Coronary artery (tissue), 2 donors: ENCODE measurements around the gene SPEG.

ENCODE experiments used
- DNase-seq: peaks from one replicate; pipeline ENCODE4 v3.0.0-alpha.2; 2017; ENCODE audit warnings: low spot score
- H3K27ac ChIP-seq, 2 donors: fragments of 200-600 bp; sonication (generic); one replicate each; pipeline ENCODE4 v1.5.1; 2016 to 2019
- H3K4me3 ChIP-seq: fragments of 200-600 bp; sonication (generic); 2 replicates; pipeline ENCODE4 v1.5.1; 2016; ENCODE audit warnings: mild to moderate bottlenecking, moderate library complexity
- TF ChIP-seq, protein P1 (sequence below): fragments of 200-600 bp; sonication (generic); IDR thresholded peaks from one replicate; pipeline ENCODE4 v1.5.1; 2019; ENCODE audit warnings: antibody characterized with exemption

SPEG gene

DNA sequence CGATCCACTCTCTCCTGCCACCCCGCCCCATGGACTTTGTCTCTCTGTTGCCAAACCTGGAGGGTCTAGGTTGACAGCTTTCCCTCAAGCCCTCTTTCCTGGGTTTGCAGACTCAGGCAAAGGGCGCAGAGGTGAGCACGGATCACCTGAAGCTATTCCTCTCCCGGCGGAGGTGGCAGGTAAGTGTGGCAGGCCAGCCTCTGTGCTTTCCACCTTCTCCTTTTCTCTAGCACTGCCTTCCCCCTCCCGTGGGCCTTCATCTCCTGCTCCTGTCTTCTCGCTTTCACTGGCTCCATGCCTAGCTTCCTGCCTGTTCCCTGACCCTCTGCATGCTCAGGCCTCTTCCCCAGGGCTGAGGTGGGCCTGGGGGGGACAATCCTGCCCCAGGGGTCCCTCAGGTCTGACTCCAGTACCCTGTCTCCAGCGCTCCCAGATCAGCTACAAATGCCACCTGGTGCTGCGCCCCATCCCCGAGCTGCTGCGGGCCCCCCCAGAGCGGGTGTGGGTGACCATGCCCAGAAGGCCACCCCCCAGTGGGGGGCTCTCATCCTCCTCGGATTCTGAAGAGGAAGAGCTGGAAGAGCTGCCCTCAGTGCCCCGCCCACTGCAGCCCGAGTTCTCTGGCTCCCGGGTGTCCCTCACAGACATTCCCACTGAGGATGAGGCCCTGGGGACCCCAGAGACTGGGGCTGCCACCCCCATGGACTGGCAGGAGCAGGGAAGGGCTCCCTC, 48.2 kb downstream of the SPEG start:
- no peak for DNase-seq
- TF ChIP-seq, protein P1, sequence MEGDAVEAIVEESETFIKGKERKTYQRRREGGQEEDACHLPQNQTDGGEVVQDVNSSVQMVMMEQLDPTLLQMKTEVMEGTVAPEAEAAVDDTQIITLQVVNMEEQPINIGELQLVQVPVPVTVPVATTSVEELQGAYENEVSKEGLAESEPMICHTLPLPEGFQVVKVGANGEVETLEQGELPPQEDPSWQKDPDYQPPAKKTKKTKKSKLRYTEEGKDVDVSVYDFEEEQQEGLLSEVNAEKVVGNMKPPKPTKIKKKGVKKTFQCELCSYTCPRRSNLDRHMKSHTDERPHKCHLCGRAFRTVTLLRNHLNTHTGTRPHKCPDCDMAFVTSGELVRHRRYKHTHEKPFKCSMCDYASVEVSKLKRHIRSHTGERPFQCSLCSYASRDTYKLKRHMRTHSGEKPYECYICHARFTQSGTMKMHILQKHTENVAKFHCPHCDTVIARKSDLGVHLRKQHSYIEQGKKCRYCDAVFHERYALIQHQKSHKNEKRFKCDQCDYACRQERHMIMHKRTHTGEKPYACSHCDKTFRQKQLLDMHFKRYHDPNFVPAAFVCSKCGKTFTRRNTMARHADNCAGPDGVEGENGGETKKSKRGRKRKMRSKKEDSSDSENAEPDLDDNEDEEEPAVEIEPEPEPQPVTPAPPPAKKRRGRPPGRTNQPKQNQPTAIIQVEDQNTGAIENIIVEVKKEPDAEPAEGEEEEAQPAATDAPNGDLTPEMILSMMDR = no peak
- Histone ChIP-seq H3K27ac (peak overlapping the region in 1 of 2 donors; percentile 1), H3K4me3 (no peak overlapping the region)

DNA sequence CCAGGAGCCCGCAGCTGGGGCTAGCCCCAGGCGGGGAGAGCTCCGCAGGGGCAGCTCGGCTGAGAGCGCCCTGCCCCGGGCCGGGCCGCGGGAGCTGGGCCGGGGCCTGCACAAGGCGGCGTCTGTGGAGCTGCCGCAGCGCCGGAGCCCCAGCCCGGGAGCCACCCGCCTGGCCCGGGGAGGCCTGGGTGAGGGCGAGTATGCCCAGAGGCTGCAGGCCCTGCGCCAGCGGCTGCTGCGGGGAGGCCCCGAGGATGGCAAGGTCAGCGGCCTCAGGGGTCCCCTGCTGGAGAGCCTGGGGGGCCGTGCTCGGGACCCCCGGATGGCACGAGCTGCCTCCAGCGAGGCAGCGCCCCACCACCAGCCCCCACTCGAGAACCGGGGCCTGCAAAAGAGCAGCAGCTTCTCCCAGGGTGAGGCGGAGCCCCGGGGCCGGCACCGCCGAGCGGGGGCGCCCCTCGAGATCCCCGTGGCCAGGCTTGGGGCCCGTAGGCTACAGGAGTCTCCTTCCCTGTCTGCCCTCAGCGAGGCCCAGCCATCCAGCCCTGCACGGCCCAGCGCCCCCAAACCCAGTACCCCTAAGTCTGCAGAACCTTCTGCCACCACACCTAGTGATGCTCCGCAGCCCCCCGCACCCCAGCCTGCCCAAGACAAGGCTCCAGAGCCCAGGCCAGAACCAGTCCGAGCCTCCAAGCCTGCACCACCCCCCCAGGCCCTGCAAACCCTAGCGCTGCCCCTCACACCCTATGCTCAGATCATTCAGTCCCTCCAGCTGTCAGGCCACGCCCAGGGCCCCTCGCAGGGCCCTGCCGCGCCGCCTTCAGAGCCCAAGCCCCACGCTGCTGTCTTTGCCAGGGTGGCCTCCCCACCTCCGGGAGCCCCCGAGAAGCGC, 49.1 kb downstream of the SPEG start:
- H3K4me3 ChIP-seq = peak overlapping the region; percentile 50
- H3K27ac ChIP-seq = peak overlapping the region in 1 of 2 donors; percentile 38
- TF ChIP-seq, protein P1 = no peak
- no peak for DNase-seq

DNA sequence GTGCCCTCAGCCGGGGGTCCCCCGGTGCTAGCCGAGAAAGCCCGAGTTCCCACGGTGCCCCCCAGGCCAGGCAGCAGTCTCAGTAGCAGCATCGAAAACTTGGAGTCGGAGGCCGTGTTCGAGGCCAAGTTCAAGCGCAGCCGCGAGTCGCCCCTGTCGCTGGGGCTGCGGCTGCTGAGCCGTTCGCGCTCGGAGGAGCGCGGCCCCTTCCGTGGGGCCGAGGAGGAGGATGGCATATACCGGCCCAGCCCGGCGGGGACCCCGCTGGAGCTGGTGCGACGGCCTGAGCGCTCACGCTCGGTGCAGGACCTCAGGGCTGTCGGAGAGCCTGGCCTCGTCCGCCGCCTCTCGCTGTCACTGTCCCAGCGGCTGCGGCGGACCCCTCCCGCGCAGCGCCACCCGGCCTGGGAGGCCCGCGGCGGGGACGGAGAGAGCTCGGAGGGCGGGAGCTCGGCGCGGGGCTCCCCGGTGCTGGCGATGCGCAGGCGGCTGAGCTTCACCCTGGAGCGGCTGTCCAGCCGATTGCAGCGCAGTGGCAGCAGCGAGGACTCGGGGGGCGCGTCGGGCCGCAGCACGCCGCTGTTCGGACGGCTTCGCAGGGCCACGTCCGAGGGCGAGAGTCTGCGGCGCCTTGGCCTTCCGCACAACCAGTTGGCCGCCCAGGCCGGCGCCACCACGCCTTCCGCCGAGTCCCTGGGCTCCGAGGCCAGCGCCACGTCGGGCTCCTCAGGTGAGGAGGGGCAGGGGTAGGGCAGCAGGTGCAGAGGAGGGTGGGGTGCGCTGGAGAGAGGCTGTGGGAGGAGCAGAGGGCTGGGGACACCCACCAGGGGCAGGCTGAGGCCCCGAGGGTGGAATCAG, 49.9 kb downstream of the SPEG start:
- peak overlapping the region; percentile 50 for H3K4me3 ChIP-seq
- TF ChIP-seq, protein P1 = no peak
- H3K27ac ChIP-seq = peak overlapping the region; percentile 3 to 38
- no peak for DNase-seq

DNA sequence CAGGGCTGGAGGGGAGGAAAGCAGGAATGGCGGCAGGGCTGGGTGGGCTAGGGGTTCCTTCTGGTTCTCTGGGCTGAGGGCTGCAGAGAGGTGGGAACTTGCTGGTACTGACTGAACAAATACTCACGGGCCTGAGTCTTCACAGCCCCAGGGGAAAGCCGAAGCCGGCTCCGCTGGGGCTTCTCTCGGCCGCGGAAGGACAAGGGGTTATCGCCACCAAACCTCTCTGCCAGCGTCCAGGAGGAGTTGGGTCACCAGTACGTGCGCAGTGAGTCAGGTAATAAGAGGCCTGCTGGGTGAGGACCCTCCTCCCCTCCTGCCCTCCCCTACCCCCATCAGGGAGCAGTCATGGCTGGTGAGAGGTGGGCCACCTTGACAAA, 50.5 kb downstream of the SPEG start:
- DNase-seq = no peak
- H3K27ac ChIP-seq = peak overlapping the region in 1 of 2 donors; percentile 38
- TF ChIP-seq, protein P1 = no peak
- H3K4me3 ChIP-seq = no peak overlapping the region

DNA sequence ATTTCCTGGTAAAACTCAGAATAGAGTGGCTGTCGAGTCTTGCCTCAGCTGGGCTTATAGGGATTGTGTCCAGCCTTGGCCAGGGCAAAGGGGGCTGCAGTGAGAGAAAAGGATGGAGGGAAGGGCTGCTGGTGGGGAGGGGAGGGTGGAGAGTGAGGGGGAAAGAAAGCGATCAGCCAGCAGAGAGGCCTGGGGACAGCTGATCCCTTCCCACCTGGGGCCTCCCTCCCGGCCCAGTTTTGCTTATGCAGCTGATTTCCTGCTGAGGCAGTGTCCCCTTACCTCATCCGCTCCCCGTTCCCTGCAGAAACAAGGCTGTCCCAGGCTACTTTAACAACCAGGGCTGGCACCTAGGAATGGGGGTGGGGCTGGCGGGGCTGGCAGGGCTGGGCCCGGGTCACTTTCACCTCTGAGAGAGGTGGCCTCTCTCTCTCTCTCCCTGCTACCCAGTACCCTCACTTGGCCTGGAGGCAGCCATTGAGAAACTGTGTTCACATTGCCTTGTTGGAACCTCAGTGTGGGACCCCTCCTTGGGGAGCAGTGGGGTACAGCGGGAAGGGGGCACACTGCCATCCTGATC, 51.8 kb downstream of the SPEG start:
- no peak overlapping the region for H3K4me3 ChIP-seq
- no peak for DNase-seq
- no peak overlapping the region for H3K27ac ChIP-seq
- TF ChIP-seq, protein P1 = no peak

DNA sequence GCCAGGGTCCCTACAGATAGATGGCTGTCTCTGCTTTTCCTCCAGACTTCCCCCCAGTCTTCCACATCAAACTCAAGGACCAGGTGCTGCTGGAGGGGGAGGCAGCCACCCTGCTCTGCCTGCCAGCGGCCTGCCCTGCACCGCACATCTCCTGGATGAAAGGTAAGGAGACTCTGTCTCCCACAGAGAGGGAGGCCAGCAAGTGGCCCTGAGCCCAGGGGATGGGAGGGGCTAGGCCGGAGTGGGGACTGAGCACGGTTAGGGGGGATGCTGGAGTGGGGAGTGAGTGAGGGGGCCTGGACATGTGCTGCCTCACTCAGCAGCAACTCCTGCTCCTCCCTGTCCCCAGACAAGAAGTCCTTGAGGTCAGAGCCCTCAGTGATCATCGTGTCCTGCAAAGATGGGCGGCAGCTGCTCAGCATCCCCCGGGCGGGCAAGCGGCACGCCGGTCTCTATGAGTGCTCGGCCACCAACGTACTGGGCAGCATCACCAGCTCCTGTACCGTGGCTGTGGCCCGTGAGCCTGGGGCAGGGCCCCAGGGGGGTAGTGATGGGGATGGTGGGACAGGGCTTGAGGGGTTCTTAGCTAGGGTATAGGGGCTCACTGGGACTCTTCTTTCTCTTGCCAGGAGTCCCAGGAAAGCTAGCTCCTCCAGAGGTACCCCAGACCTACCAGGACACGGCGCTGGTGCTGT, 53.7 kb downstream of the SPEG start:
- no peak overlapping the region for H3K4me3 ChIP-seq
- DNase-seq = no peak
- TF ChIP-seq, protein P1 = no peak
- H3K27ac ChIP-seq = peak overlapping the region in 1 of 2 donors; percentile 16
